Suprapubic skin (tissue), 4 donors: ENCODE data around the gene GPR139. TPM values are rescaled to one million over a fixed set of nuclear protein-coding genes. Genes with fewer than 3 reads are reported as not detected.

ENCODE experiments used
- DNase-seq, 2 donors: peaks; one replicate each; pipeline ENCODE4 v3.0.0-alpha.2; 2019; ENCODE audit warnings: low spot score in 2 of 2
- H3K27ac ChIP-seq: fragments of 200-600 bp; sonication (generic); one replicate; pipeline ENCODE4 v1.5.1; 2019
- H3K27me3 ChIP-seq: fragments of 200-600 bp; sonication (generic); one replicate; pipeline ENCODE4 v1.5.1; 2019
- H3K36me3 ChIP-seq: fragments of 200-600 bp; sonication (generic); one replicate; pipeline ENCODE4 v1.5.1; 2019
- H3K4me1 ChIP-seq: fragments of 200-600 bp; sonication (generic); one replicate; pipeline ENCODE4 v1.5.1; 2019
- H3K4me3 ChIP-seq: fragments of 200-600 bp; sonication (generic); one replicate; pipeline ENCODE4 v1.5.1; 2019; ENCODE audit warnings: mild to moderate bottlenecking
- H3K9me3 ChIP-seq: fragments of 200-600 bp; sonication (generic); one replicate; pipeline ENCODE4 v1.5.1; 2019
- CTCF ChIP-seq, 2 donors: fragments of 200-600 bp in 1 of 2; fragments of 450-650 bp in 1 of 2; sonication (generic) in 1 of 2; IDR thresholded peaks; one replicate each; pipeline ENCODE4 v1.5.1; 2016 to 2019; ENCODE audit warnings: antibody characterized with exemption in 2 of 2, mild to moderate bottlenecking in 1 of 2, moderate library complexity in 1 of 2
- EP300 ChIP-seq: sonication (generic); formaldehyde crosslinking; IDR thresholded peaks from one replicate; pipeline ENCODE4 v1.6.1; 2017; ENCODE audit warnings: antibody characterized with exemption
- POLR2A ChIP-seq, 2 donors: fragments of 450-650 bp; IDR thresholded peaks; one replicate each; pipeline ENCODE4 v1.6.1; 2017; ENCODE audit warnings: antibody characterized with exemption in 2 of 2, mild to moderate bottlenecking in 2 of 2, moderate library complexity in 2 of 2
- POLR2AphosphoS5 ChIP-seq, 3 donors: sonication (generic); formaldehyde crosslinking; IDR thresholded peaks; one replicate each; pipeline ENCODE4 v1.6.1; 2017; ENCODE audit warnings: antibody characterized with exemption in 3 of 3
- WGBS: methylation state at CpG from one replicate; pipeline ENCODE4 v1.1.5; 2018; 5-methylcytosine and 5-hydroxymethylcytosine counted together
- total RNA-seq, 4 donors: library from RNA; depleted of rRNA; stranded (reverse); fragments of >200 nt; gene quantifications; one replicate each; pipeline ENCODE4 v1.1.0, GENCODE V29; 2016

Gene GPR139
- total RNA-seq, 4 donors from 2014 or later, result not detected

GRCh38 chr16:20049831-20050230 is 23.9 kb downstream of the GPR139 start:
- no peaks in the 10 kb centered on the region for H3K36me3 ChIP-seq
- no peaks in the 10 kb centered on the region for H3K4me1 ChIP-seq
- TF ChIP-seq POLR2AphosphoS5 (IDR thresholded peaks at IDR 0.05) (no peak), CTCF (IDR thresholded peaks at IDR 0.05) (no peak), EP300 (no peak), POLR2A (IDR thresholded peaks at IDR 0.05) (no peak)
- H3K4me3 ChIP-seq, result no peak overlapping the region
- no peaks in the 10 kb centered on the region for H3K9me3 ChIP-seq
- no peaks in the 10 kb centered on the region for H3K27me3 ChIP-seq
- WGBS, result 64% methylated on average over 1 of the region's 1 CpG
- H3K27ac ChIP-seq, result no peak overlapping the region
- DNase-seq, result no peak

DNA sequence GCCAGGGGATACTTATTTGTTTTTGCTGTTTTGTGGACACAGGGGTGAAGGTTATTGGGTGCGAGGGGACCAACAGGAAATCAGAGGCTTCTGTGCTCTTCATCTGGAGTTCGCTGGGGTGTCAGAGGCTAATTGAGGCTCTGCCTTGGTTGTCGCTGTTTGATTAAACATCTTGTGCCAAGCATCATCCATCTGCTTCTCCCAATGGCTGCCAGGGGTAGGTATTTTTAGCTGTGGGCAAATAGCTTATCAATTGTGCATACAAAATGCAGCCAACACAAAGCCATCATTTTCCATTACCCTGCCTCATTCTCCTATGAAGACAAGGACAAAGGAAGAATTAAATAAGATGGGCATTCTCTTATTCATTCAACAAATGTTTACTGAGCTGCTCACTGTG is 27.8 kb downstream of the GPR139 start:
- Histone ChIP-seq H3K4me1 (no peaks in the 10 kb centered on the region), H3K36me3 (no peaks in the 10 kb centered on the region), H3K9me3 (no peaks in the 10 kb centered on the region), H3K27me3 (peaks cover 3% of the 10 kb centered on the region), H3K27ac (no peak overlapping the region), H3K4me3 (no peak overlapping the region)
- no peak for DNase-seq
- TF ChIP-seq EP300 (no peak), CTCF (IDR thresholded peaks at IDR 0.05) (no peak), POLR2AphosphoS5 (IDR thresholded peaks at IDR 0.05) (no peak), POLR2A (IDR thresholded peaks at IDR 0.05) (no peak)
- 84% methylated on average over 3 of the region's 3 CpGs for WGBS

GRCh38 chr16:20042848-20043247 is 30.8 kb downstream of the GPR139 start:
- no peaks in the 10 kb centered on the region for H3K4me1 ChIP-seq
- peaks cover 7% of the 10 kb centered on the region for H3K27me3 ChIP-seq
- no peak for DNase-seq
- 79% methylated on average over 2 of the region's 2 CpGs for WGBS
- no peaks in the 10 kb centered on the region for H3K36me3 ChIP-seq
- no peak overlapping the region for H3K4me3 ChIP-seq
- TF ChIP-seq CTCF (IDR thresholded peaks at IDR 0.05) (no peak), EP300 (no peak), POLR2AphosphoS5 (IDR thresholded peaks at IDR 0.05) (no peak), POLR2A (IDR thresholded peaks at IDR 0.05) (no peak)
- H3K27ac ChIP-seq, result no peak overlapping the region
- no peaks in the 10 kb centered on the region for H3K9me3 ChIP-seq

DNA sequence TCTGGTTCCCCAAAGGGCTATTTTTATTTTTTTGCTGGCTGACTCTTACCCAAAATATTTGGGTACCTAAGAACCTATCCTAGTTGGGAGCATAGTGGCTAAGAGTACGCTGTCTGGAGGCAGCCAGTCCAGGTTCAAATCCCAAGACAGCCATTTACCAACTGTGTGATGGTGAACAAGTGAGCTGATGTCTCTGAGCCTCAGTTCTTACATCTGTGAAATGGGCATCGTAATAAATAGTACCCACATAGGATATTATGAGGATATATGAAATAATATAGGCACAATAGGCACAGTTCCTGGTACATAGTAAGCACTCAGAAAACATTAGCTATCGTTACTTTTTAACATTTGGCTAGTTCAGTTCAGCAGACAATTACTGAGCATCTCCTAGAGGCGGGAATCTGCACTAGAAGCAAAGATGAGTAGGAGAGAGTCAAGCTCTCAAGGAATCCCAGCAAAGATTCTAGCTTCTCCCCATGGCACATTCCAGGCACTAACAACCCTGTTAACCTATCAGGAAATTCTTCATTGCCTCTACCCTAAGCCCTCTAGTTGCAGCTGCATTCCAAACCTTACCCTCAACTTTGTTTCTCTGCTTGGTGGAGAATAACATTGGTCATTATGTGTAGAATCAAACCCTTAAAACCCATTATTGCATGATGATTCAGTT is 31.6 kb downstream of the GPR139 start:
- Histone ChIP-seq H3K36me3 (no peaks in the 10 kb centered on the region), H3K27me3 (peaks cover 7% of the 10 kb centered on the region), H3K4me3 (no peak overlapping the region), H3K27ac (no peak overlapping the region), H3K9me3 (no peaks in the 10 kb centered on the region), H3K4me1 (no peaks in the 10 kb centered on the region)
- WGBS, result 85% methylated on average over 4 of the region's 4 CpGs
- no peak for DNase-seq
- TF ChIP-seq POLR2A (IDR thresholded peaks at IDR 0.05), result no peak
- no peak for TF ChIP-seq EP300
- no peak for TF ChIP-seq CTCF (IDR thresholded peaks at IDR 0.05)
- no peak for TF ChIP-seq POLR2AphosphoS5 (IDR thresholded peaks at IDR 0.05)

- WGBS, result 82% methylated on average over 4 of the region's 4 CpGs
- Histone ChIP-seq H3K27me3 (peaks cover 7% of the 10 kb centered on the region), H3K4me3 (no peak overlapping the region), H3K36me3 (no peaks in the 10 kb centered on the region), H3K4me1 (no peaks in the 10 kb centered on the region), H3K9me3 (no peaks in the 10 kb centered on the region), H3K27ac (no peak overlapping the region)
- TF ChIP-seq POLR2A (IDR thresholded peaks at IDR 0.05) (no peak), POLR2AphosphoS5 (IDR thresholded peaks at IDR 0.05) (no peak), CTCF (IDR thresholded peaks at IDR 0.05) (no peak), EP300 (no peak)
- DNase-seq, result no peak
Measured at GRCh38 chr16:20040011-20040410, 33.7 kb downstream of the GPR139 start.
